Glomerular visceral epithelial cell (primary cell): Measurements from ENCODE around the gene CENPM.

Experiments
- DNase-seq: peaks from one replicate; pipeline ENCODE4 v3.0.0-alpha.2; 2016; ENCODE audit errors: extremely low spot score

The CENPM gene

GRCh38 chr22:41913842-41914534 lies 33.0 kb downstream of the CENPM start:
- DNase-seq = no peak

GRCh38 chr22:41913040-41913719 lies 33.8 kb downstream of the CENPM start:
- DNase-seq = no peak

GRCh38 chr22:41912338-41913039 lies 34.5 kb downstream of the CENPM start:
- DNase-seq = no peak

- no peak for DNase-seq
These were observed 35.8 kb downstream of the CENPM start for GRCh38 chr22:41911001-41911611.

GRCh38 chr22:41910050-41911000 lies 36.6 kb downstream of the CENPM start:
- DNase-seq = no peak

GRCh38 chr22:41909310-41910049 lies 37.5 kb downstream of the CENPM start:
- DNase-seq = no peak

- DNase-seq = no peak
These were observed 38.3 kb downstream of the CENPM start for GRCh38 chr22:41908411-41909309.

GRCh38 chr22:41907436-41908401 lies 39.2 kb downstream of the CENPM start:
- DNase-seq = no peak

GRCh38 chr22:41906822-41907221 lies 40.1 kb downstream of the CENPM start:
- no peak for DNase-seq

- no peak for DNase-seq
These were observed 41.3 kb downstream of the CENPM start for GRCh38 chr22:41905411-41906202.

GRCh38 chr22:41904450-41905410 lies 42.2 kb downstream of the CENPM start:
- DNase-seq = no peak

- no peak for DNase-seq
These were observed 44.0 kb downstream of the CENPM start for GRCh38 chr22:41902932-41903421.

GRCh38 chr22:41902016-41902415 lies 44.9 kb downstream of the CENPM start:
- no peak for DNase-seq

GRCh38 chr22:41900652-41901312 lies 46.2 kb downstream of the CENPM start:
- DNase-seq = no peak

- DNase-seq = no peak
These were observed 46.8 kb downstream of the CENPM start for GRCh38 chr22:41899992-41900651.
